Stimulated activated CD4-positive, alpha-beta T cell treated with anti-CD3 and anti-CD28 coated beads, Interleukin-12 subunit alpha, Interleukin-12 subunit beta, amount 100 ng/mL, for 24 hours (primary cell): Measurements from ENCODE around the gene GPR171.

Source experiments
- DNase-seq, 2 experiments: peaks; one replicate each; pipeline ENCODE4 v3.0.0-alpha.2; 2020; ENCODE audit warnings: low read depth in 2 of 2

Gene GPR171

DNA sequence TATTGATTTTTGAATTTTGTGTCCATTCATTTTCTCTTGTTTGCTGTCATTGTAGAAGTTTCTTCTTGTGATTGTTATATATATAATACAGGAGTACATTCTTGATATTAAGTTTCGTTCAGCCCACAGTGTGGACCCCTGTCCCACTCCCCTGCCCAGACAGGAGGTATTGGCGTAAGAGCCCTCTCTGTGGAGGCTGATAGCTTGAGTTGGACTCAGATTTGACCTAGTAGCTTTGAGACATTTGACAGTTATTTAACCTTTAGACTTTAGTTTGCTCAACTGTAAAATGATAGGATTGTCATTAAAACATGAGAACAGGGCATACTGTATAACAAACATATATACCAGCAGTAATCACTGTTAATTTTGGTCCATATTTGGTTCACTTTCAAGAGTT is 27.1 kb downstream of the GPR171 start:
- no peak for DNase-seq

DNA sequence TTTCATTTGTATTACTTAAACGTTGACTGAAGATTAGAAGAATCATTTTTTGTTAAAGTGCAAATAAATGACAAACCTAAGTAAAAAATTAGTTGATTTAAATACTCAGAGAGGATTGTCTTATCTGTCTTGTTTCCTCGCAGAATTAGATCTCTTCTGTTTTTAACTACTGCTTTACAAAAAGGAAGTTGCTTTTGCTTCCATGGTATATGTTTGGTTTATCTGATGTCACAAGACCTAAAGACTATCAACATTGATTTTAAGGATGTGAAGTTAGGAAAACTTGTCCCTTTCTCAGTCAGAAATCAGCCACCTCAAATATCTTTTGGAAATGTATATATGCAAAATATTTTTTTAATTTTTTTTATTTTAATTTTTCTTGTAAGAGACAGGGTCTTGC is 28.7 kb downstream of the GPR171 start:
- DNase-seq = no peak

DNA sequence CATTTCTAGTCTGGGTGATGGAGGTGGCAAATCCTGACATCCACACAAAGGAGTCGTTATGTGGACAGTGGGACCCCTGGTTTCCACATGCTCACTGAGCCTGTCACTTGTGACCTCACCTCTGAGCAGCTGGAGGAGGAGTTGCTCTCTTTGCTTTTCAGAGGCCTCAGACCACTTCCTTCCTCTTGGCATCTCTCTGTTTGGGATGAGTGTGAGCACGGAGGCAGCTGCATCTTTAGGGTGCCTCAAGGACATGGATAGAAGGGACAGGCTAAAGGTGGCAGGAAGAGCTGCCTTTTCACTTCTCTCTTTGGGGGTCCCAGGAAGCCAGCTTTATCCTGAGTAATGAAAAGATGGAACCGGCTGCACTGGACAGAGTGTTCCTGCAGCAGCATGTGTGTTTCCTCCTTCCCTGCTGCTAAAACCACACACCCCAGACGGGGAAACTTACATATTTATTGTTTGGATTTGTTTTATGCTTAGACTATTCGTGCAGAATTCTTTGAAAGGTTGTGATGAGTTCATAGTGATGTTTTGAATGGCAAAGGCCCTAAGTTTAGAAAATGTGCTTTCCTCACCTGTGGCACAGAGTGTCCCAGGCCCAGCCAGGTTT is 31.8 kb downstream of the GPR171 start:
- peak; percentile 13 to 22 for DNase-seq

DNA sequence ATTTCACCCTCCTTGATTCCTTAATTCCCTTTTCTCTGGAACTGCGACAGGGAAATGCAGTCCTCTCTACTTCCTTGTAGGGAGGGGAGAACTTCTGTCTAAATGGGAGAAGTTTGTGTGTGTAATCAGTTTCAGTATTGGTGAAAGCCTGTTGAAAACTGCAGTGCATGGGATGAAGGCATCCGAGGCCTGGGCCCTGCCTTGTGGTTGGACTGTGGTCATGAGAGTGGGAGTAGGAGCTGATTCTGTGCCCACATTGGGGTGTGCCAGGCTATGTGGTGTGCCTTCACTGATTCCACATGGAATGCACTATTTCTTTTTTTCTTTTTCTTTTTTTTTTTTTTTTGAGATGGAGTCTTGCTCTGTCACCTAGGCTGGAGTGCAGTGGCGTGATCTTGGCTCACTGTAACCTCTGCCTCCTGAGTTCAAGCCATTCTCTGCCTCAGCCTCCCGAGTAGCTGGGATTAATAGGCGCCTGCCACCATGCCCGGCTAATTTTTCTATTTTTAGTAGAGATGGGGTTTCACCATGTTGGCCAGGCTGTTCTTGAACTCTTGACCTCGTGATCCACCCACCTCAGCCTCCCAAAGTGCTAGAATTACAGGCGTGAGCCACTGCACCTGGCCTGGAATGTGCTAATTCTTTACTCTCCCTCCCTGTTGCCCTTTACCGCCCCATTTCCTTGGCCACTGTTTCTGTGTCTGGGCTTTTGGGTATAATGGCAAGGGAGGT is 32.9 kb downstream of the GPR171 start:
- DNase-seq = peak in 1 of 2 experiments; percentile 54

DNA sequence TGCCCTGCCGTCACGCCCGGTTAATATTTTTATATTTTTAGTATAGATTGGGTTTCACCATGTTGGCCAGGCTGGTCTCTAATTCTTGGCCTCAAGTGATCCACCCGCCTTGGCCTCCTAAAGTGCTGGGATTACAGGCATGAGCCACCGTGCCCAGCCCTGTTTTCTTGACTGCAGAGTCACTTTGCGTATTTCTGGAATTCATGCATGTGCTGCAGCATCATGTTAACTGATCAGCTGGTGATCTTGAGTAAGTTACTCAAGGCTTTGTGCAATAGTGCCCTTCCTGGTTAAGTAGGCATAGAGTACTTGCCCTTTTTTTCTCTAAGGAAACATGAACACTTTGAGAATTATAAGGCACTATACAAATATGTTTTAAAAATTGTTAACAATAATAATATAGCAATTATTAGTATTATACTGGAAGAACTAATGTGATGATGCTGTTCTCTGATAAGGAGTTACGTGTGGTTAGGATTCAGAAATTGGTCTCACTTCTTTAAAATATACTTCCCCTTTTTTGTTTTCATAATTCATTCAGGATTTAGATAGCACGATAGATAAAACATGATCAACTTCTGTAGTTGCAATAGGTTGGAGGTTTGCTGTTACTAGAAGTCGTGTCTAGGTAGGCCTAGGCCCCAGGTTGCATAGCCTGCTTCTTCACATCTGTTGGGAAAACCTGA is 33.6 kb downstream of the GPR171 start:
- no peak for DNase-seq

DNA sequence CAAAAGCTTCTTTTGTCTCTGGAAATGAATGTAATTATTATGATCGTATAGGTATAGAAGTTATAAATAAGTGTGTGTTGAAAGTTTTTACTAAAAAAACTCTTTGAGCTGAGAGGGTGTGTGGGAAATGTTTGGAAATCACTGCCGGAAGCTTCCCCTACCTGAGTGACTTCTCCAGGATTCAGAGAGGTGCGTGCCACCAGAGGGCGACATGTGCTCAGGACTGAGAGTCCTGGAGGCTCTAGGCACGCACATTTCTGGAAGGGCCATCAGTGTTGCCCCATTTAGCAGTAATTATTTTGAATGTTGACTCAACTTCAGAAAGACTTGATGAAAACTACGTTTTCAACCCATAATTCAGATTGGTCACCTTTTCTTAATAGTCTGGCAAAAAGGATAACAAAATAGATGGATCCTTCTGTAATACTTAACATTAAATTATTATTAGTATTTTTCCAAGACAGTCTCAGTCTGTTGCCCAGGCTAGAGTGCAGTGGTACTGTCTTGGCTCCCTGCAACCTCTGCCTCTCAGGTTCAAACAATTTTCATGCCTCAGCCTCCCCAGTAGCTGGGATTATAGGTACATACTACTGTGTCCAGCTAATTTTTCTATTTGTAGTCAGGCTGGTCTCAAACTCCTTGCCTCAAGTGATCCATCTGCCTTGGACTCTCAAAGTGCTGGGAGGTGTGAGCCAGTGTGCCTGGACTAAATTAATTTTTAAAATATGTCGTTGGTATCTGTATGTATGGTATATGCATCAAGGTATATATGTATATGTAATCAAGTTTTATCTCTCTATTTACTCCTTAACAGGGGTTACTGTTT is 34.5 kb downstream of the GPR171 start:
- DNase-seq = peak; percentile 65 to 86

DNA sequence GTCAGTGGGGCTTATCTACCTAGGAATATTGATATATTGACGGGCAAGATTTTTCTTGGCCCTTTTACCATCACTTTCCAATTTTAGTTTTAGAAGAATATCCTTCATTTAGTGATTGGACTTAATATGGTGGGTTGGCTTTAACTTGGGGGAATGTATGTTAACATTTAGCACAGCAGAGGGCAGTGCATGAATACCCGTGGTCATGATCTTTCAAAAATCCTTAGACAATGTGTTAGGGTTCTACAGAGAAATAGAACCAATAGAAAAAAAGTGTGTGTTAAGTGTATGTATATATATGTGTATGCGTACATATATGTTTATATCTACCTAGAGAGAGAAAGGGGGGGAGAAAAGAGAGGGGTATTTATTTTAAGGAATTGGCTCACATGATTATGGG is 36.9 kb downstream of the GPR171 start:
- DNase-seq = no peak

DNA sequence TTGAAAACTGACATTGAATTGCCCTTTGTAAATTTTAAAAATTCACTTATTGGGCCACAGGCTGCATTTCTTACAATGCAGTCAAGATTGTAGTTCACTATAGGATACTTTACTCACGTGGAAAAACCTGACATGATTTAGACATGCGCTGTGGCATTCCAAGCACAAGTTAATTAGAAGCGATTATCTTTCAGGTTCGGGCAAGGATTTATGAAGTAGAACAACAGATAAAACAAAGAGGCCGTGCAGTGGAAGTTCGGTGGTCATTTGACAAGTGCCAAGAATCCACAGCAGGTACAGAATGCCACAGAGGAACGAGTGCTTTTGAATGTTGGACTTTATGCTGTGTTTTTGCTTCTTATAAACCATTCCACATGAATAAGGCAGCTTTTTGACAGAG is 37.8 kb downstream of the GPR171 start:
- DNase-seq = no peak

DNA sequence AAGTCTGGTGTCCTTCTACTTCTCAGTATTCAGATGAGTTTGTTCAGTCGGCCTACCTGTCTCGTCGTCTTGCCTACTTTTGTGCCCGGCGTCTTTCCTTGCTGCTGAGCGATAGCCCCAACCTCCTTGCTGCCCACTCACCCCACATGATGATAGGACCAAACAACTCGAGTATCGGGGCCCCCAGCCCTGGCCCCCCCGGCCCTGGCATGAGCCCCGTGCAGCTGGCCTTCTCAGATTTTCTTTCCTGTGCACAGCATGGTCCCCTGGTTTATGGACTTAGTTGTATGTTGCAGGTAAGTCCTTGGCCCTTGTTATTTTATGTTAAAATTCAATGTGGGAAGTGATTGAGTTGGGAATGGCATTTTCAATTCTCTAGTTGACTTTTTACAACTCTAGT is 43.2 kb downstream of the GPR171 start:
- no peak for DNase-seq

DNA sequence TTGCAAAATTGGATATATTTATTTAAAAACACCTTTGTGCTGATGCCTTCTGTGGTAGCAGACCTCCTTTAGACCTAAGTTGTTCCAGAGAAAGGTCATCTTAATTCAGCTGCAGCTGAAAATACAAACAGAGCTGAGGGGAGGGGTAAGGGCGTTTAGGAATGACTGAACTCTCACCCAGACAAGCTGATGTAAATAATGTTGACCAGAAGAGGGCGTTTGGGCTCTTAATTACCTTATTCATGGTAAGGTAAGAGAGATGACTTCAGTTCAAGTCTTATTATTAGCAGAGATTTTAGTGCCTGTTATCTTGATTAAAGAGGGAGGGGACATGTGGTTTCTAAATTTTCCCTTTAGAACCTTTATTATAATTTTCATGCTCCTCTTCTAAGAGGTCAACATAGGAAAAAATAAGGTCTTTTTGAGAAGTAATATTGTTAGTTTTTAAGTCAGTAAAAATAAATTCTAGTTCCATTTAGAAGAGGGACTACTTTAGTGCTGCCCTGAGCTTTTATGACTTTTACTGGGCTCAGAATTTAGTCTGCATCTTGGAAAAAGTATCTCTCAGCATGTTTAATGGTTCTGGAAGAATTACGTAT is 46.3 kb downstream of the GPR171 start:
- no peak for DNase-seq

DNA sequence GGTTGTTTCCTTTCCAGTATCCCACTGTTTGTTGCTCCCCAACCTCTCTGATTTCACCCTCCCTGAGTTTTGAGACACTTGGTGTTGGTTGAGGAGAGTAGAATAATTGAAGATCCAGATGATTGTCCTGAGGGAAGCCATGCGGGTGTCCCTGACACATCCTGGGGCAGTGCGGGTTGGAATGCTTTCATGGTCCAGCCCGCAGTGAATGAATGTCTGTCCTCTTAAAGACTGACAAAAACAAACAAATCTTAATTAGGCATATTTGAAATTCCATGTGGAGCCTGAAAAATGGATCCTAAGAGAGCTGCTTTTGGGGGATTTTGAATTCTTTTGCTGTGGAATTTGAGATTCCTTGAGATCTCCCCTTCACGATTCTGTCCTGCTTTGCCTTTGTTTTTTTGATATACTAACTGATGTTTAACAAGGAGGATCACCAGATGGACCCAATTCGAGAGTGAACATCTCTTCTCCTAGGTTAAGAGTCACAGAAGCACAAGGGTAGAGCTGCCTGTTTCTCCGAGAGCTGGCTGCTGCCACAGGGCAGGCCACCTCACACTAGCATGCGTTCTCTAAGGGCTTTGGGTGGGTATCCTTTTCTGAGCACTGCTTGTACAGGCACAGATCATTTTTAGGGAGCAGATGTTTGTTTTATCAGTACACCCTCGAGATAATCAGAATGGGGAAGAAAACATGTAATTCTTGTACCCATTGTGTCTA is 47.4 kb downstream of the GPR171 start:
- no peak for DNase-seq

DNA sequence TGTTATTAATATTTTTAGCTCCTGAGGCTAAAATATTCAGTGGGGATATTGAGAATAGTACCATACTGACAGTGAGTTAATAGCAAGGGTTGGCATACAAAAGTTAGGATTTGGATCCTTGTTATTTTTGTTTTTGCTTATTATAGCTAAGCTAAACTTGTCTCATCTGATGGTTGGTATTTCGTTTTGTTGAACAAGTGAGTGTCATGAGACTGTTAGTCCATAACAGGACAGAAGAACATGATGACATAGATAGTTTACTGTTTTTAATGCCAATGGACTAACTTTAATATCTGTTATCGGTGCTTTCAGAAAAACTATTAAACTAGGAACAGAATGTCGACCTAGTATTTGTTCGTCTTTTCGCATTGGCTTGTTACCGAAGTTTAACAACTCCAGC is 48.5 kb downstream of the GPR171 start:
- DNase-seq = no peak

DNA sequence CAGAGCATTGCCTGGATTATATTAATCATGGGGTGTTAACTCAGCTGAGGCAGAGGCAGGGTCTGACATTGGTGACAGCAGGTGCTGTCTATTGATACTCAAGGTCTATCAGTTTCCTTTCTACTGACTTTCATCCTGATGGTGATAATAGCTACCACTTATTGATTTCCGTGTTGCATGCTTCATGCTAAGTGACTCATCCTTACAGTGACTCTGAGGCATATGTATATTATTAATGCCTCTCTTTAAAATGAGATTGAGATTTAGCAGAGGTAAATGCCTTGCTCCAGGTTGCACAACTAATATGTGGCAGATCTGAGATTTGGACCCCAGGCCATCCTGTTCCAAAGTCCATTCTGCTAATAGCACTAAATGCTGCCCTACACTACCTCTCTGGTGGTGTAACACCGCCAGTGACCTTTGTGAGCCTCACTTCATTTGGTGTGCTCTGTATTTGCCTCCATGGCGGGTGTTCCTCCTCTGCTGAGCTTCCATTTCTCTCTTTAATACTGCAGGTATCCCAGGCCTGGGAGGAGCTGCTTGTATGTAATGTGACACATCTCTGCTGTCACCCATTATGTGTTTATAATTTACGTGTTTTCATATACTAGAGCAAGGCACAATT is 50.4 kb downstream of the GPR171 start:
- no peak for DNase-seq
